GM12865 (cell line): Measurements from ENCODE around the gene NCBP2L.

Experiments
- DNase-seq: peaks from one replicate; pipeline ENCODE4 v3.0.0; 2010; ENCODE audit warnings: low read depth
- H3K4me3 ChIP-seq: 2 replicates; pipeline ENCODE4 v1.5.1; 2011; ENCODE audit warnings: mild to moderate bottlenecking, low read depth, low read length, control low read depth
- CTCF ChIP-seq: IDR thresholded peaks from 2 replicates; pipeline ENCODE4 v1.5.1; 2011; ENCODE audit warnings: low read length, control low read depth, low read depth, inconsistent platforms; ENCODE audit not compliant: insufficient read depth; ENCODE audit errors: missing control alignments

NCBP2L gene

GRCh38 chrX:107752043-107752442 is 25.5 kb upstream of the NCBP2L start:
- H3K4me3 ChIP-seq, result no peak overlapping the region
- DNase-seq, result no peak
- TF ChIP-seq CTCF, result no peak

- no peak for TF ChIP-seq CTCF
- no peak overlapping the region for H3K4me3 ChIP-seq
- DNase-seq, result no peak
These were observed 24.8 kb upstream of the NCBP2L start for GRCh38 chrX:107752714-107753113.

- no peak for TF ChIP-seq CTCF
- DNase-seq, result no peak
- no peak overlapping the region for H3K4me3 ChIP-seq
These were observed 24.3 kb upstream of the NCBP2L start for GRCh38 chrX:107753187-107753586.

- H3K4me3 ChIP-seq, result no peak overlapping the region
- DNase-seq, result no peak
These were observed 21.8 kb upstream of the NCBP2L start for GRCh38 chrX:107755721-107756120.

GRCh38 chrX:107758231-107758766 is 19.2 kb upstream of the NCBP2L start:
- no peak overlapping the region for H3K4me3 ChIP-seq
- no peak for DNase-seq
- no peak for TF ChIP-seq CTCF

More at GRCh38 chrX:107755721-107756120, 21.8 kb upstream of the NCBP2L start:
- TF ChIP-seq CTCF, result no peak

GRCh38 chrX:107760304-107761077 is 17.0 kb upstream of the NCBP2L start:
- no peak overlapping the region for H3K4me3 ChIP-seq
- DNase-seq, result peak; percentile 7
- TF ChIP-seq CTCF, result no peak
